Coronary artery (tissue), 2 donors: ENCODE results near the gene SLC11A2.
A peak's percentile ranks its signal among the peaks of the same experiment; 100 is the strongest.

ENCODE experiments used
- DNase-seq: peaks from one replicate; pipeline ENCODE4 v3.0.0-alpha.2; 2017; ENCODE audit warnings: low spot score
- H3K27ac ChIP-seq, 2 donors: fragments of 200-600 bp; sonication (generic); one replicate each; pipeline ENCODE4 v1.5.1; 2016 to 2019
- H3K4me3 ChIP-seq: fragments of 200-600 bp; sonication (generic); 2 replicates; pipeline ENCODE4 v1.5.1; 2016; ENCODE audit warnings: mild to moderate bottlenecking, moderate library complexity
- CTCF ChIP-seq: fragments of 200-600 bp; sonication (generic); IDR thresholded peaks from one replicate; pipeline ENCODE4 v1.5.1; 2019; ENCODE audit warnings: antibody characterized with exemption

The SLC11A2 gene

DNA sequence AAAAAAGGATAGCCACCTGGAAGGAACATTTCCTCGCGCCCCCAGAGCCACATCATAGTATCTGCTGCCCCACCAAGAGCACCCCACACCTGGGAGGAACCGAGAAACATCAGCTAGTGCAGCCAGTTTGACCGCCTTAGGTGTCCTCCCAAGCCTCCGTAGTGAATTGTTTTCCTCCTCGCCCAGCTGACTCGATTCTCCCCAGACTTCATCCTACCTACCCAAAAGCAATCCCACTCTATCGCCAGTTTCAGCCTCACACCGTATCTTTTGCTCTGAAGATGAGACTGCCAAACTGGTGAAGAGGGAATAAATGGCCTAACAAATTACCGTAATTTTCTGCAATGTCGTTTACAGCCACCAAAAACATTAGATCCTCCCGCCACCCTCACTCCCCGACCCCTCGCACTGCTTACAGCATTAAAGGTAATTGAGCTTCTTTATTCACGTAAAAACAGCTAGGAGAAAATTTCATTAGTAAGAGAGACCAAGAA, 1.2 kb upstream of the SLC11A2 start:
- Histone ChIP-seq H3K4me3 (no peak overlapping the region), H3K27ac (no peak overlapping the region)
- TF ChIP-seq CTCF = no peak
- DNase-seq = no peak

DNA sequence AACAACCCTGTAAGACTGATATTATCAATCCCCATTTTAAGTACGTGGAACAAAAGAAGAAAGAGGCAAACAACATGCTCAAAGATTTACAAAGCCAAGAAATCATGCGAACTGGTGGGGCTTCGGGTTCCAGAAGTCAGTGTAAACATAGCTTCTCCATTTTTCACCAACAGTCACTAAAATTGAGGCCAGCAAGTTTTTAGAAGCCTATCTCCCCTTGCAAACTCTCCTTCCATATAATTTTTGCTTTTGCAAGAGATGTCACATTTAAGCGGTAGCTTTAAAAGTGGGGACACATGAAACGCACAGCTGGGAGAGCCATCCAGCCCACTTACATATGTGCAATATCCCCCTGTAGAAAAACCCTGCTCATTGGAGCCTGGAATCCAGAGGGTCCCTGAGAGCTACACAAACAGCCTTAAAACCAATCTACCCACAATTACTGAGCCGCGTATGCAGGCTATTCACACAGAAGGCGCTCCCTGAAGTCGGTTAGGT, 797 bp downstream of the SLC11A2 start:
- TF ChIP-seq CTCF = no peak
- Histone ChIP-seq H3K27ac (peak overlapping the region; percentile 96), H3K4me3 (peak overlapping the region; percentile 95)
- no peak for DNase-seq

- TF ChIP-seq CTCF = no peak
- Histone ChIP-seq H3K27ac (peak overlapping the region; percentile 96), H3K4me3 (peak overlapping the region; percentile 95)
- DNase-seq = no peak
Observed at GRCh38 chr12:51023625-51024382, 2.4 kb downstream of the SLC11A2 start.

GRCh38 chr12:51021694-51022093, 4.5 kb downstream of the SLC11A2 start:
- H3K4me3 ChIP-seq = no peak overlapping the region
- DNase-seq = no peak
- TF ChIP-seq CTCF = no peak
- no peak overlapping the region for H3K27ac ChIP-seq

- H3K27ac ChIP-seq = peak overlapping the region in 1 of 2 donors; percentile 18
- DNase-seq = no peak
- H3K4me3 ChIP-seq = no peak overlapping the region
- no peak for TF ChIP-seq CTCF
Observed at GRCh38 chr12:51020448-51021182, 5.6 kb downstream of the SLC11A2 start.

GRCh38 chr12:51019927-51020326, 6.3 kb downstream of the SLC11A2 start:
- Histone ChIP-seq H3K4me3 (no peak overlapping the region), H3K27ac (no peak overlapping the region)
- TF ChIP-seq CTCF = no peak
- DNase-seq = no peak
